SK-N-SH (cell line): Measurements from ENCODE around the gene ITGBL1.

ENCODE experiments used
- CTCF ChIP-seq: fragments of 200-600 bp; sonication (generic); IDR thresholded peaks from 2 replicates; pipeline ENCODE4 v1.6.1; 2017; ENCODE audit warnings: antibody characterized with exemption, mild to moderate bottlenecking, moderate library complexity
- EP300 ChIP-seq, 2 experiments: IDR thresholded peaks; 2 replicates each; pipeline versions ENCODE4 v1.4.0 to v1.6.1; 2012; ENCODE audit warnings: borderline replicate concordance in 1 of 2, low read depth in 1 of 2, low read length in 1 of 2
- TF ChIP-seq, protein P1 (sequence below): IDR thresholded peaks from 2 replicates; pipeline ENCODE4 v1.4.0; 2012; ENCODE audit warnings: low read depth

- no peak for TF ChIP-seq EP300 (IDR thresholded peaks at IDR 0.05; ENCODE audit: borderline replicate concordance in 1 of 2, low read depth in 1 of 2, low read length in 1 of 2)
- TF ChIP-seq, protein P1, sequence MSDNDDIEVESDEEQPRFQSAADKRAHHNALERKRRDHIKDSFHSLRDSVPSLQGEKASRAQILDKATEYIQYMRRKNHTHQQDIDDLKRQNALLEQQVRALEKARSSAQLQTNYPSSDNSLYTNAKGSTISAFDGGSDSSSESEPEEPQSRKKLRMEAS: no peak
- no peak for TF ChIP-seq CTCF
These were observed 168.6 kb downstream of the ITGBL1 start for GRCh38 chr13:101621099-101621498.
